Endometrium (tissue), 2 donors: Measurements from ENCODE around the gene ARHGEF7.

Experiments
- FAIRE-seq: peaks from 2 replicates; lab custom pipeline; 2012; peaks lifted over from hg19 to GRCh38; lab: Jason Lieb, UNC
- donor health status: control.
- donor health status: control.

ARHGEF7 gene

GRCh38 chr13:111139452-111139851 is 24.3 kb downstream of the ARHGEF7 start:
- no peak for FAIRE-seq

DNA sequence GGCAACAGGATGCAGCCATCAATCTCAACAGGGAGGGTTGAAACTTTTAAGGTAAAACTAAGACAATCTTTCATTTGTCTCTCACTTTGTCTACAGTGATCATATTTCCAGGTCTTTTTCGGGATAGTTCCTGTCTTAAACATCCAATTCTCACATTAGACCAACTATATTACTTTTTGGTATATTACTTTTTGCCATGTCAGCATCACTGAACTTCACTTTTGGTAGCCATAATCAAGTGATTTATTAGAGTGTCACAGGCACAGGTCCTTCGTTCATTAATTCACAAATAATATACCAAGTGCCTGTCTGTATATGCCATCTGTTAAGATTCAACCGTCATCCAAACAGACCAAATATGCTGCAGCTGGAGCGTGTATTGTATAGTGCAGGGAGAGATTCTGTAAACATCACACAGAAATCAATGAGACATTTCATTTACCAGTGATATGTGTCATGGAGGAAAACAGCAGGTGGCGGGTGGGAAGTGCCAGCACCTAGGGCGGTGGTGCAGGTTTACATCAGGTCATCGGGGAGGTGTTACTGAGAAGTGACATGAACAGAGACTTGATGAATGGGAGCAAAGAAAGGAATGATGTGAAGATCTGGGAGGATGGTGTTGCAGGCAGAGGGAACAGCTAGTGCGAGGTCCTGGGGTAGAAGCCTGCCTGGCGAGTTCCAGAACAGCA is 24.9 kb downstream of the ARHGEF7 start:
- FAIRE-seq, result no peak

GRCh38 chr13:111140562-111141105 is 25.5 kb downstream of the ARHGEF7 start:
- FAIRE-seq, result no peak

DNA sequence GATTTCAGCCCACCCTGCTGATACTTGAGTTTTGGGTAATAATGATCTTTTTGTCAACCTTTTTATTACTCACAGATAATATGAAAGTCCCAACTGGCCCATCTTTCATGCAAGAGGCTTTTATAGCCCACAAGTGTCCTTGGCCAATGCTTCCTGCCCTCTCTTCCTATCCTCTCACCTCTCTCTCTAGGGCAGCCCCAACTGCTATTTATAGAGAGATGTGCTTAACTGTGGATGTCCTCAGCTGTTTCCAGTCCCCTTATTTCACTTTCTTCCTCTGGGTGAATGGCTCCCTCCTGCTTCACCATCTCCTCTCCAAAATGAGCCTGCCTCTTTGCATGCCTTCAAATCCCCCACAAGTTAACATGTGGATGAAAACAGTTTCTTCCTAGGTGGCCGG is 27.4 kb downstream of the ARHGEF7 start:
- no peak for FAIRE-seq

DNA sequence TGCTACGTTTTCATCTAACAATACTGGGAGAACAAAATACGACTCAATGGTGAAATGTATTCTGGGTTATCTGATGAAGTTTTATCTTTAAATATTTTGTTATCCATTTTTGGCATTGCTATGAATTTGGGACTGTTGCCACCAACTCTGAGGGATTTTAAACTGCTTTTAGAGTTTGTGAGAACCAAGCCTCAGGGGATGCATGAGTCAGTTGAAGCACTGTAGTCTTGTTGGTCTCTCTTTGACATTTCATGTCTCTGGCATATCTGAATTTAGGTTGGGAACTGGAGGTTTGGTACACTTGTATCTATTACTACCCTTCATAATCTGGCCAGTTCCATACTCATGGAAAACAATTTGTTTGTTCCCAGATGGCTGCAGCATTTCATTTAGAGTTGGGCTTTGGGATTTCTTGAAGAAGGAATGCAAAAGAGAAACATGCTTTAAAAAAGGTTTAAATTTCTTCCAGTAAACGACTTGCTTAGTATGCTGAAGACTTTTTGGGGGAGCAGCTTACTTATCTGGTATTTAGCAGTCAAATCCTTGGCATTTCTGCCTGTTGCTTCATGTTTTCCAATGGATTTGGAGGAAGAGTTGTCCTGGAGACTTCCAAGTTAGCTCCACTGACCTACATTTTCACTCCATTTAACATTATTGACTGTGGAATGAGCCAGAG is 28.9 kb downstream of the ARHGEF7 start:
- FAIRE-seq, result no peak

- FAIRE-seq, result no peak
Measured at GRCh38 chr13:111145071-111145470, 30.0 kb downstream of the ARHGEF7 start.

DNA sequence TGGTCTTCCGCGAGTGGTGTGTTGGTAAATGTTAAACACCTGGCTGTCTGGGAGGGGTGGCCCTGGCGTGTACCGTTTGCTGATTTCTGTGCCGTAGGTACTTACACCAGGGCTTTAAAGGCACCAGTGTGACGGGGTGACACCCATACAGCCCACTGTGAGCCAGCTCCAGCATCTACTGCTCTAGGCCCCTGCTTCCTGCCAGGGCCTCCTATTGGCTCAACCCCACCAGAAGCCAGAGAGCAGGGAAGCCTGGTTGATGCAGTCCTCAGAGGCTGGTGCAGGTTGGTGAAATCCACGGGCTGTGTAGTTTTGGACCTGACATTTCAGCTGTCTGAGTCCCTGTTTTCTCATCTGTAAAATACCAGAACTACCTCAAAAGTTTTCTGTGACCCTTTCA is 30.4 kb downstream of the ARHGEF7 start:
- no peak for FAIRE-seq

DNA sequence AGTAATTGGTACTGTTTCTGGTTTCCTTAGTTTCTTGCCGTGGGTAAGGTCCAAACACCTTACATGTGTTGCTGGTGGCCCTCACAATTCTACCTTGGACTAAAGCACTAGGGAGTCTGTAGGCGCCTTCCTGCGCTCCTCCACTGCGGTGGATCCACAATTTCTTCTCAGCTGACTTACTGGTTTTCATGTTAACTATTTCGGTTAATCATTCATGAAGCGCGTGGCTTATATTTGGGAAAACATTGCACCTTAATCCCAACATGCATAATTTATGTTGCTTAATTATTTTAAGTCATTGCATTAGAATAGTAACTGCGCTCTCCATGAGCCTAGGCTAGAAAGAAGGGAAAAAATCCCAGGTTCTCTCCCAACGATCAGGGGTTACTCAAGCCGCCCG is 37.7 kb downstream of the ARHGEF7 start:
- FAIRE-seq, result no peak

- FAIRE-seq, result no peak
Measured at GRCh38 chr13:111153279-111153976, 38.3 kb downstream of the ARHGEF7 start.

DNA sequence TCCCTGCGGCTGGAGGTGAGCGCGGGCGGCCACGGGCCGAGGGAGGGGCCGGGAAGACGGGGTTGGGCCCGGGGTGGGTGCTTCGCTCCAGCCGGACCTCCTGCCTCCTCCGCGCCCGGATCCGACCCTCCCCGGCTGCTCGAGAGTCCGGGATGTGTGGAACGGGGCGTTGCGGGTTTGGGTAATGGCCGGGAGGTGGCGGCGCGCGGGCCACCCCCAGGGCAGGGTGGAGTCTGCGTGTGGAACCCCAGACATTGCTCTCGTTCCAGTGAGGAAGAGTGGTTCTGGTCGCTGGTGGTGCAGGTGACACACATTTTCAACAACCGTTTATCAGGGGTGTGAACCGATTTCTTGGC is 38.8 kb downstream of the ARHGEF7 start:
- FAIRE-seq, result no peak

GRCh38 chr13:111156421-111156820 is 41.3 kb downstream of the ARHGEF7 start:
- no peak for FAIRE-seq

DNA sequence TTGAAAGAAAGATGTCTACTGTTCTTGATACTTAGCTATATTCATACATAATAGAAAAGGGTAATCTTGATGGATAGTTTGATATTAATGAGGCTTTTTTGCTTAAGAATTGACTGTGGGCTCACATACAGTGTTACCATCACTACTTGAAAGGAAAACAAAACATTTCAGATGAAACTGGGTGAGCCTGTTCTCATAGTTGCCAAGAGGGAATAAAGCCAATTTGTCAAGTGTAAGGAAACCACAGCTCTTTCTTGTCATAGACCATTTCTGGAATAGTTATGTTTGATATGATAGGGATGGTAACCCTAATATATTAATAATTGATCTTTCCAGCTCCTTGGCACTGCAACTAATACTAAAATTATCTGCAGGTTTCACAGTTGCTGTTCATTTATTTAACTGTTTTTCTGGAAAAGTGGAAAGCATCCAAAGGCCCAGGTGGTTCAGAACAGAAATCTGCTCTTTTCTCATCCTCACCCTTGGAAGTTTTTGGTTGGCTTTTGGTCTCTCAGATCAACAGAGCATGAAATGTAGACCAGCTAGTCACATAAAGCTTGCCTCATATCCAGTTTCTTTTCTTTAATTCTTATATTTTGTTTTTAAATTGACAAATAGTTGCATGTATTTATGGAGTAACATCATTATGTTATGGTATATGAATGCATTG is 43.2 kb downstream of the ARHGEF7 start:
- no peak for FAIRE-seq

DNA sequence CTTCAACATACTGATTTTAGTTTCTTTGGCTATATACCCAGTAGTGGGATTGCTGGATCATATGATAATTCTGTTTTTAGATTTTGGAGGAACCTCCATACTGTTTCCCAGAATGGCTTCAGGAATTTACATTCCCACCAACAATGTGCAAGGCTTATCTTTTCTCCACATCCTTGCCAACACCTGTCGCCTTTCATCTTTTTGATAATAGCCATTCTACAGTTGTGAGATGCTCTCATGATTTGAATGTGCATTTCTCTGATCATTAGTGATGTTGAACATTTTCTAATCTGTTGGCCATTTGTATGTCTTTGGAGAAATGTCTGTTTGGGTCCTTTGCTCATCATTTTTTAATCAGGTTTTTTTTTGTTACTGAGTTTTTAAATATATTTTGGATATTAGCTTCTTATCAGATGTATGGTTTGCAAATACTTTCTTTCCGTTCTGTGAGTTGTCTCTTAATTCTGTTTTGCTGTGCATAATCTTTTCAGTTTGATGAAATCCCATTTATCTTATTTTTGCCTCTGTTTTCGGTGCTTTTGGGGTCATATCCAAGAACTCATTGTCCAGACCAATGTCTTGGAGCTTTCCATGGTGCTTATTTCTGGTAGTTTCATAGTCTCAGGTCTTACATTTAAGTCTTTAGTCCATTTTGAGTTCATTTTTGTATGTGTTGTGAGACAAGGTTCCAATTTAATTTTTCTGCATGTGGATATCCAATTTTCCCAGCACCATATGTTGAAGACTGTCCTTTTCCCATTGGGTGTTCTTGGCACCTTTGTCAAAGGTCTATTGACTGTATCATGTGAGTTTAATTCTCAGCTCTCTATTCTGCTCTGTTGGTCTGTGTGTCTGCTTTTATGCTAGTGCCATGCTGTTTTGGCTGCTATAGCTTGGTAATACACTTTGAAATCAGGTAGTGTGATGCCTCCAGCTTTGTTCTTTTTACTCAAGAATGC is 44.5 kb downstream of the ARHGEF7 start:
- no peak for FAIRE-seq

DNA sequence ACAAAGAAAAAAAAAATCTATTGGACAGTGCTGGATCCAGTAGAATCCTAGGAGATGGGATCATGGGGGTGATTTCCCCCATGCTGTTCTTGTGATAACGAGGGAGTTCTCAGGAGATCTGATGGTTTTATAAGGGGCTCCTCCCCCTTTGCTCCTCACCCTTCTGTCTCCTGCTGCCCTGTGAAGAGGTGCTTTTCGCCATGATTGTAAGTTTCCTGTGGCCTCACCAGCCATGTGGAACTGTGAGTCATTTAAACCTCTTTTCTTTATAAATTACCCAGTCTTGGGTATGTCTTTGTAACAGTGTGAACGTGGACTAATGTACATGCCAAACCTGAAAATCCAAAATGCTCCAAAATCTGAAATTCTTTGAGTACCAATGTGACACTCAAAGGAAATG is 45.5 kb downstream of the ARHGEF7 start:
- no peak for FAIRE-seq

DNA sequence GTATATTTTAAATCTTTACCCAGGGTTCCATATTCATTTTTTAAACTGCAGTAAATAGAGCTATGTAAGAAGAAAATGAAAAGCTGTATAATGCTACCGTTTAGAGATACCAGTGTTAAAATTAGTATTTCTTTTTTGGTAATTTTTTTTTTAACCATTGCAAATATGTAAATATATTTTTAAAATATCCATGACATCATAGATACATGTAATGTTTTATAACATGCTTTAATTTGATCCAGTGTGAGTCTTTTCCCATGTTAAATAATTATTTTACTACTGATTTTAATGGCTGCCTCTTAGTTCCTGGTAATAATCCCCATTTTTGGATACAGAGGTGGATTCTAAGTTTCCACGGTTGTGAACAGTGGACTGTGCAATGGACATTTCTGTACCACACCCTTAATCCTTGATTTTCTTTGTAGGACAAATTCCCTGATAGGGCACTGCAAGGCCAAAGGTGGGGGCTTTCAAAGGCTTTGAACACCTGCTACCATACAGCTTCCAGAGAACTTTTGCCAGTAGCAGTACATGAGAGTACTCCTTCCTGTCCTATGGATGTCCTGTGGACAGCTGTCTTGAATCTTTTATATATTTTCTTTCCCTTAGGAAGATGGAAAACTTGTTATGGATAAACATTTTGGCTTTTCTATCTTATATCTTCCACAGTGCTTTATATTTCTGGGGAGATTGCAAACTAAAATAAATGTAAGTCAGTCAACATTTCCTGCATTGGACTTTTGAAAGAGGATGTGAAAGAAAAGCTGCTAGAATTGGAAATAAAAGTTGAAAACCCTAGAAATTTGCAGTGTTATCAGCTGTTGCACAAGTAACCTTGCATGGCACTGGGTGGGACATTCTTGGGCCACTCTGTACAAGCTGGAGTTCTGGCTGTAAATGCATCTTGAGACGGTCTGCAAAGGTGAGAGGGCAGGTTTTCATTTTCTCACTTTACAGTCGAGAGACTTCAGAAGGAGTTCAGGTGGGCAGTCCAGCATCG is 46.8 kb downstream of the ARHGEF7 start:
- no peak for FAIRE-seq

GRCh38 chr13:111165241-111166010 is 50.3 kb downstream of the ARHGEF7 start:
- no peak for FAIRE-seq

GRCh38 chr13:111166882-111167675 is 52.0 kb downstream of the ARHGEF7 start:
- no peak for FAIRE-seq

DNA sequence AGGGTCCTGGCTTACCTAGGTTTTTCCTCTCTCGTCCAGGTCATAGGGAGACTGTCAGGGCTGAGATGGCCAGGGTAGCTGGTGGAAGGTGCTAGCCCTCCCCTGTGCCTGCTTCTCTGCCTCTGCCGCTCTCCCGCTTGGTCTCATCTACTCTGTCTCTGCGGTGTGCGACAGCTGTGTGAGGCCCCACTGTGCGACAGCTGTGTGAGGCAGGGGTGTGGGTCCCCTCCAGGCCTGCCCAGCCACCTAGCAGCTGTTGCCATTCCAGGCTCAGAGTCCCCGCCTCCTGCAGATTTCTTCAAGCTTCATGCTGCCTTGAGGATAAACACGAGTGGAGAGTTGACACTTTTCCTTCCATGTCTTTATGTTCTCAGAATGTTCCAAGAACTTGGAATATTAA is 53.0 kb downstream of the ARHGEF7 start:
- no peak for FAIRE-seq

- no peak for FAIRE-seq
Measured at GRCh38 chr13:111171112-111171511, 56.0 kb downstream of the ARHGEF7 start.
